H1 (cell line): ENCODE data around the gene SFXN2. TPM values are rescaled to one million over a fixed set of nuclear protein-coding genes. Genes with fewer than 3 reads are reported as not detected.
A peak's percentile ranks its signal among the peaks of the same experiment; 100 is the strongest.

Source experiments
- CTCF ChIA-PET: fragments of 300-600 bp; sonication (Branson Sonifier 250); formaldehyde crosslinking; loops from one replicate; lab custom pipeline; 2021; ENCODE audit not compliant: partially characterized antibody; lab: Charles Lee
- POLR2A ChIA-PET: fragments of 300-600 bp; sonication (Branson Sonifier 250); formaldehyde crosslinking; loops from one replicate; lab custom pipeline; 2021; ENCODE audit warnings: inconsistent platforms; ENCODE audit not compliant: partially characterized antibody; lab: Charles Lee
- DNase-seq, 2 experiments: peaks; one replicate each; pipeline versions ENCODE4 v3.0.0 to v3.0.0-alpha.2; 2010 to 2022; ENCODE audit warnings: low spot score in 2 of 2, low read depth in 1 of 2, mixed read lengths in 1 of 2
- FAIRE-seq: peaks from 2 replicates; lab custom pipeline; 2011; peaks lifted over from hg19 to GRCh38; lab: Jason Lieb, UNC
- H2AFZ ChIP-seq: 2 replicates; pipeline ENCODE4 v1.8.1; 2012; ENCODE audit warnings: low read length, inconsistent platforms
- H2AK5ac ChIP-seq: 2 replicates; pipeline ENCODE4 v1.6.1; 2013; ENCODE audit warnings: low read depth, low read length
- H2BK120ac ChIP-seq: replicated peaks from 2 replicates; pipeline ENCODE3; 2013; ENCODE audit warnings: low read depth, low read length, inconsistent platforms
- H2BK12ac ChIP-seq: 2 replicates; pipeline ENCODE4 v1.6.1; 2013; ENCODE audit warnings: low read depth, low read length
- H2BK15ac ChIP-seq: 2 replicates; pipeline ENCODE4 v1.6.1; 2013; ENCODE audit warnings: low read length
- H2BK20ac ChIP-seq: 2 replicates; pipeline ENCODE4 v1.6.1; 2013; ENCODE audit warnings: low read length
- H2BK5ac ChIP-seq: 2 replicates; pipeline ENCODE4 v1.6.1; 2013; ENCODE audit warnings: low read depth, low read length
- H3K14ac ChIP-seq: 2 replicates; pipeline ENCODE4 v1.6.1; 2013; ENCODE audit warnings: inconsistent platforms; ENCODE audit not compliant: insufficient read length
- H3K18ac ChIP-seq: 2 replicates; pipeline ENCODE4 v1.6.1; 2013; ENCODE audit warnings: low read length; ENCODE audit errors: extremely low read depth
- H3K23ac ChIP-seq: 2 replicates; pipeline ENCODE4 v1.6.1; 2013; ENCODE audit warnings: inconsistent platforms; ENCODE audit not compliant: insufficient read length
- H3K23me2 ChIP-seq: 2 replicates; pipeline ENCODE4 v1.6.1; 2013; ENCODE audit warnings: low read depth, low read length
- H3K27ac ChIP-seq: 2 replicates; pipeline ENCODE4 v1.6.1; 2011; ENCODE audit warnings: low read depth, low read length, inconsistent platforms
- H3K27me3 ChIP-seq, 4 experiments: replicated peaks in 1 of 4; 1 replicate in 1 of 4; 2 replicates in 3 of 4; pipeline versions ENCODE4 v1.6.1 to v1.8.1; 2011 to 2013; ENCODE audit warnings: low read length in 3 of 4, mild to moderate bottlenecking in 3 of 4, inconsistent platforms in 2 of 4, mixed read lengths in 2 of 4, moderate library complexity in 1 of 4; ENCODE audit not compliant: control insufficient read depth in 3 of 4, insufficient read depth in 3 of 4; ENCODE audit errors: extremely low read depth in 1 of 4
- H3K36me3 ChIP-seq, 4 experiments: 2 replicates each; pipeline versions ENCODE4 v1.6.1 to v1.8.1; 2011 to 2013; ENCODE audit warnings: mild to moderate bottlenecking in 4 of 4, low read length in 3 of 4, moderate library complexity in 2 of 4, control low read depth in 1 of 4, inconsistent platforms in 1 of 4; ENCODE audit not compliant: insufficient read depth in 4 of 4, control insufficient read depth in 2 of 4
- H3K4ac ChIP-seq: replicated peaks from 2 replicates; pipeline ENCODE3; 2013; ENCODE audit warnings: low read length, low read depth, mixed read lengths, inconsistent platforms; ENCODE audit not compliant: insufficient read length
- H3K4me1 ChIP-seq, 4 experiments: replicated peaks in 1 of 4; 1 replicate in 1 of 4; 2 replicates in 3 of 4; pipeline versions ENCODE4 v1.6.1 to v1.8.1; 2011 to 2013; ENCODE audit warnings: low read length in 3 of 4, inconsistent platforms in 2 of 4, mixed read lengths in 1 of 4; ENCODE audit not compliant: insufficient read depth in 4 of 4, control insufficient read depth in 3 of 4
- H3K4me2 ChIP-seq, 2 experiments: 2 replicates each; pipeline versions ENCODE4 v1.6.1 to v1.8.1; 2011 to 2013; ENCODE audit warnings: low read depth in 2 of 2, low read length in 2 of 2, control low read depth in 1 of 2, inconsistent platforms in 1 of 2, mild to moderate bottlenecking in 1 of 2; ENCODE audit not compliant: insufficient read depth in 1 of 2
- H3K4me3 ChIP-seq, 4 experiments: fragments of 200-600, 300-600 bp in 1 of 4; sonication (generic), shearing (Covaris generic), sonication (Bioruptor Twin) in 1 of 4; 2 replicates each; pipeline versions ENCODE4 v1.5.1 to v1.8.1; 2011 to 2016; ENCODE audit warnings: low read length in 4 of 4, low read depth in 3 of 4, control low read depth in 2 of 4, inconsistent platforms in 2 of 4, mild to moderate bottlenecking in 2 of 4, mixed read lengths in 1 of 4, moderate library complexity in 1 of 4; ENCODE audit not compliant: insufficient read depth in 2 of 4; ENCODE audit errors: extremely low read depth in 1 of 4
- H3K56ac ChIP-seq: replicated peaks from 2 replicates; pipeline ENCODE3; 2013; ENCODE audit warnings: low read depth, mild to moderate bottlenecking, mixed read lengths, low read length, inconsistent platforms; ENCODE audit not compliant: insufficient read length
- H3K79me1 ChIP-seq: 2 replicates; pipeline ENCODE4 v1.6.1; 2013; ENCODE audit warnings: low read depth, low read length, control low read depth
- H3K79me2 ChIP-seq, 2 experiments: 2 replicates each; pipeline versions ENCODE4 v1.6.1 to v1.8.1; 2012 to 2013; ENCODE audit warnings: low read length in 2 of 2, mild to moderate bottlenecking in 2 of 2, inconsistent platforms in 1 of 2; ENCODE audit not compliant: insufficient read depth in 2 of 2, control insufficient read depth in 1 of 2
- H3K9ac ChIP-seq, 4 experiments: replicated peaks in 1 of 4; 1 replicate in 1 of 4; 2 replicates in 3 of 4; pipeline versions ENCODE4 v1.6.1 to v1.8.1; 2011 to 2013; ENCODE audit warnings: low read depth in 3 of 4, low read length in 3 of 4, control low read depth in 2 of 4, mild to moderate bottlenecking in 2 of 4, moderate library complexity in 2 of 4, inconsistent platforms in 1 of 4; ENCODE audit errors: extremely low read depth in 1 of 4
- H3K9me3 ChIP-seq, 2 experiments: 2 replicates each; pipeline versions ENCODE4 v1.6.1 to v1.8.1; 2012 to 2013; ENCODE audit warnings: mild to moderate bottlenecking in 2 of 2, moderate library complexity in 2 of 2, control low read depth in 1 of 2, inconsistent platforms in 1 of 2, low read depth in 1 of 2, low read length in 1 of 2, mixed read lengths in 1 of 2; ENCODE audit not compliant: insufficient read depth in 2 of 2
- H4K20me1 ChIP-seq, 2 experiments: replicated peaks in 1 of 2; 2 replicates each; pipeline versions ENCODE3 to v1.8.1; 2011 to 2013; ENCODE audit warnings: inconsistent platforms in 2 of 2, low read length in 2 of 2, mild to moderate bottlenecking in 1 of 2; ENCODE audit not compliant: insufficient read depth in 2 of 2, control insufficient read depth in 1 of 2
- H4K5ac ChIP-seq: 2 replicates; pipeline ENCODE4 v1.6.1; 2013; ENCODE audit warnings: low read length, low read depth, mixed read lengths, inconsistent platforms; ENCODE audit not compliant: insufficient read length
- H4K8ac ChIP-seq: 2 replicates; pipeline ENCODE4 v1.8.0; 2013; ENCODE audit warnings: mild to moderate bottlenecking, moderate library complexity, low read length, inconsistent platforms; ENCODE audit not compliant: insufficient read depth; ENCODE audit errors: extremely low read depth
- H4K91ac ChIP-seq: replicated peaks from 2 replicates; pipeline ENCODE3; 2013; ENCODE audit warnings: low read length, mixed read lengths, inconsistent platforms; ENCODE audit not compliant: insufficient read length
- ATF3 ChIP-seq: IDR thresholded peaks from 2 replicates; pipeline ENCODE4 v1.6.1; 2011; ENCODE audit warnings: low read depth, mild to moderate bottlenecking, low read length; ENCODE audit not compliant: insufficient read depth
- CBX8 ChIP-seq: fragments of 300-800, 300-1000 bp; sonication (generic); IDR thresholded peaks from 2 replicates; pipeline ENCODE4 v1.7.1; 2016; ENCODE audit warnings: low read depth, low read length, borderline replicate concordance
- GTF2F1 ChIP-seq: IDR thresholded peaks from 2 replicates; pipeline ENCODE4 v1.6.1; 2012; ENCODE audit warnings: low read depth, low read length, improper control_type of control experiment, borderline replicate concordance
- HDAC6 ChIP-seq: IDR thresholded peaks from one replicate; pipeline ENCODE4 v1.7.1; 2012; ENCODE audit warnings: low read depth, mild to moderate bottlenecking, inconsistent platforms, low read length, moderate library complexity
- MAX ChIP-seq: IDR thresholded peaks from 2 replicates; pipeline ENCODE4 v1.6.1; 2012; ENCODE audit warnings: inconsistent platforms
- POLR2A ChIP-seq, 2 experiments: IDR thresholded peaks; 1 replicate in 1 of 2; 2 replicates in 1 of 2; pipeline ENCODE4 v1.6.1; 2011; ENCODE audit warnings: low read depth in 2 of 2, low read length in 2 of 2, mild to moderate bottlenecking in 2 of 2; ENCODE audit errors: control extremely low read depth in 1 of 2
- SIN3A ChIP-seq, 2 experiments: IDR thresholded peaks in 1 of 2; conservative IDR thresholded peaks in 1 of 2; 2 replicates each; pipeline ENCODE4 v1.6.1; 2011 to 2012; ENCODE audit warnings: low read length in 2 of 2, improper control_type of control experiment in 1 of 2, low read depth in 1 of 2, mild to moderate bottlenecking in 1 of 2
- SRF ChIP-seq: IDR thresholded peaks from 2 replicates; pipeline ENCODE4 v1.6.1; 2011; ENCODE audit warnings: mild to moderate bottlenecking, low read depth, low read length, moderate library complexity
- YY1 ChIP-seq: IDR thresholded peaks from 2 replicates; pipeline ENCODE4 v1.6.1; 2011; ENCODE audit warnings: low read depth, mild to moderate bottlenecking, low read length
- WGBS, 2 experiments: shearing (Covaris generic) in 1 of 2; methylation state at CpG; one replicate each; pipeline versions ENCODE4 v1.1.6 to v1.1.7; 2013 to 2015; ENCODE audit warnings: low lambda C conversion rate in 2 of 2, mixed read lengths in 2 of 2, inconsistent platforms in 1 of 2, low coverage in 1 of 2, missing lambda C conversion rate in 1 of 2; ENCODE audit not compliant: insufficient replicate concordance in 2 of 2, insufficient coverage in 1 of 2, insufficient read length in 1 of 2; ENCODE audit errors: extremely low coverage in 1 of 2, missing lambda C conversion rate in 1 of 2; 5-methylcytosine and 5-hydroxymethylcytosine counted together
- polyA plus RNA-seq, 7 experiments: library from polyadenylated mRNA; depleted of rRNA in 3 of 7; stranded (reverse) in 5 of 7; unstranded in 2 of 7; fragments of >200 nt in 5 of 7; fragments of 200-250 nt in 2 of 7; gene quantifications; 1 replicate in 5 of 7; 2 replicates in 1 of 7; 4 replicates in 1 of 7; pipeline versions ENCODE4 v1.2.1 to v1.2.3, GENCODE V29; 2011 to 2013; ENCODE audit warnings: missing spikeins in 2 of 7, mixed read lengths in 2 of 7
- total RNA-seq: library from RNA; stranded (reverse); fragmentation: NEBNext Ultra II Directional; extraction: Animal tissue kit (Norgen Biotek cat#: 25700); gene quantifications from 2 replicates; pipeline ENCODE4 v1.2.1, GENCODE V29; 2021

SFXN2 gene
- total and polyA plus RNA-seq, 2 of the 8 experiments (the other 6 are each of a cell fraction or from before 2014, with no cell fraction given) = 20.5 to 23.5 TPM

- no peak overlapping the region for H2AK5ac ChIP-seq
- FAIRE-seq = no peak
- no peak overlapping the region for H2AFZ ChIP-seq
- TF ChIP-seq HDAC6 = no peak
- TF ChIP-seq SRF = no peak
- TF ChIP-seq GTF2F1 = no peak
- 0 out of 2 replicates have a peak, but pooled peaks have one; percentile 15 for TF ChIP-seq MAX
- peak in 1 of 2 experiments; percentile 43; a peak in 1 of 3 replicates for TF ChIP-seq POLR2A (IDR thresholded peaks at IDR 0.05; ENCODE audit: control extremely low read depth in 1 of 2, low read depth in 2 of 2, low read length in 2 of 2)
- TF ChIP-seq YY1 = no peak
- TF ChIP-seq ATF3 = no peak
- TF ChIP-seq SIN3A (conservative IDR thresholded peaks at IDR 0.05 in 1 of 2, IDR thresholded peaks at IDR 0.05 in 1 of 2; ENCODE audit: low read depth in 1 of 2, low read length in 2 of 2) = 0 out of 4 replicates have a peak, but pooled peaks of 1 of the 2 experiments have one; percentile 47
- no peak for TF ChIP-seq CBX8
These were observed 3.8 kb downstream of the SFXN2 start for GRCh38 chr10:102718220-102718619.

More at GRCh38 chr10:102718220-102718619, 3.8 kb downstream of the SFXN2 start:
- Histone ChIP-seq H3K4ac (no peak overlapping the region), H4K91ac (no peak overlapping the region), H2BK120ac (no peak overlapping the region), H4K5ac (no peak overlapping the region), H4K8ac (no peak overlapping the region), H2BK20ac (no peak overlapping the region), H3K4me2 (peak overlapping the region; percentile 58 to 67), H2BK12ac (no peak overlapping the region), H3K23me2 (peaks cover 6% of the 10 kb centered on the region; the same call in 1 of the 2 replicates), H3K36me3 (peaks cover 0 to 21% (median 2%) of the 10 kb centered on the region in 4 experiments; a peak in 4 of 8 replicates), H3K79me1 (peaks cover 4% of the 10 kb centered on the region; the same call in 1 of the 2 replicates), H3K27ac (peak overlapping the region; percentile 55; the same call in 1 of the 2 replicates), H4K20me1 (peaks cover 2 to 14% of the 10 kb centered on the region in 2 experiments), H3K27me3 (no peaks in the 10 kb centered on the region), H3K79me2 (peaks cover 0 to 69% of the 10 kb centered on the region in 2 experiments; a peak in 2 of 4 replicates), H3K56ac (no peak overlapping the region), H3K9ac (no peak overlapping the region; a peak in 1 of 7 replicates), H2BK15ac (peak overlapping the region; percentile 36; the same call in 1 of the 2 replicates), H3K9me3 (no peaks in the 10 kb centered on the region), H3K18ac (peak overlapping the region; percentile 34; the same call in 1 of the 2 replicates), H3K4me3 (peak overlapping the region in 3 of 4 experiments; percentile 2 to 19 (median 2); a peak in 3 of 8 replicates), H3K14ac (no peak overlapping the region), H2BK5ac (peak overlapping the region; percentile 15; the same call in 1 of the 2 replicates), H3K23ac (no peak overlapping the region), H3K4me1 (peaks cover 5 to 22% (median 14%) of the 10 kb centered on the region in 4 experiments; a peak in 6 of 7 replicates)
- CTCF ChIA-PET = interaction anchor here (1.1 kb wide), 1 partner anchor 35 kb away, joined by 3 read pairs; no protein-coding TSS in a partner anchor
- POLR2A ChIA-PET = interaction anchor here (0.6 kb wide), 1 partner anchor 336 kb away, joined by 3 read pairs; no protein-coding TSS in a partner anchor
- WGBS, 2 experiments = 78% methylated on average over 3 of the region's 3 CpGs; no CpG with 5 or more reads in 1 of the 2 experiments
- DNase-seq = no peak
